Gastroesophageal sphincter (tissue), 4 donors: ENCODE data around the gene SRPK1. TPM values are rescaled to one million over a fixed set of nuclear protein-coding genes. Genes with fewer than 3 reads are reported as not detected.
"Not testable (repeated sequence)": the region's sequence is repeated elsewhere in the genome, so short reads cannot be mapped to it uniquely, and the experiment has no call there.

ENCODE experiments used
- ATAC-seq: fragments of 150-250 bp; one replicate; pipeline ENCODE4 v1.9.1; 2016; ENCODE audit warnings: mild to moderate bottlenecking, moderate library complexity
- H3K27ac ChIP-seq, 4 donors: fragments of 200-600 bp; sonication (generic) in 3 of 4; 1 replicate in 3 of 4; 2 replicates in 1 of 4; pipeline ENCODE4 v1.5.1; 2016 to 2019
- H3K27me3 ChIP-seq: fragments of 200-600 bp; sonication (generic); one replicate; pipeline ENCODE4 v1.5.1; 2019
- H3K36me3 ChIP-seq, 2 donors: fragments of 200-600 bp; sonication (generic); one replicate each; pipeline ENCODE4 v1.5.1; 2019; ENCODE audit warnings: control low read depth in 1 of 2
- H3K4me1 ChIP-seq, 3 donors: fragments of 200-600 bp; sonication (generic); 1 replicate in 2 of 3; 2 replicates in 1 of 3; pipeline ENCODE4 v1.5.1; 2016 to 2019; ENCODE audit warnings: control low read depth in 2 of 3
- H3K4me3 ChIP-seq, 2 donors: fragments of 200-600 bp; sonication (generic); one replicate each; pipeline ENCODE4 v1.5.1; 2019; ENCODE audit warnings: mild to moderate bottlenecking in 1 of 2, moderate library complexity in 1 of 2
- H3K9me3 ChIP-seq, 3 donors: fragments of 200-600 bp; sonication (generic); one replicate each; pipeline ENCODE4 v1.5.1; 2017 to 2019; ENCODE audit warnings: control low read depth in 2 of 3
- CTCF ChIP-seq, 4 experiments: fragments of 200-600 bp in 2 of 4; fragments of 450-650 bp in 2 of 4; sonication (generic) in 1 of 4; IDR thresholded peaks; one replicate each; pipeline ENCODE4 v1.5.1; 2017 to 2019; ENCODE audit warnings: antibody characterized with exemption in 4 of 4, mild to moderate bottlenecking in 2 of 4, moderate library complexity in 2 of 4
- EP300 ChIP-seq: sonication (generic); formaldehyde crosslinking; IDR thresholded peaks from one replicate; pipeline ENCODE4 v1.6.1; 2017; ENCODE audit warnings: antibody characterized with exemption, mild to moderate bottlenecking
- POLR2A ChIP-seq, 2 donors: fragments of 450-650 bp; IDR thresholded peaks; one replicate each; pipeline ENCODE4 v1.6.1; 2017; ENCODE audit warnings: antibody characterized with exemption in 2 of 2, mild to moderate bottlenecking in 2 of 2, moderate library complexity in 1 of 2
- POLR2AphosphoS5 ChIP-seq: sonication (generic); formaldehyde crosslinking; IDR thresholded peaks from one replicate; pipeline ENCODE4 v1.6.1; 2017; ENCODE audit warnings: antibody characterized with exemption
- WGBS, 2 donors: methylation state at CpG; one replicate each; pipeline ENCODE4 v1.1.5; 2018; ENCODE audit warnings: low coverage in 1 of 2; 5-methylcytosine and 5-hydroxymethylcytosine counted together
- total RNA-seq, 4 donors: library from RNA; depleted of rRNA; stranded (reverse); fragments of >200 nt; gene quantifications; one replicate each; pipeline ENCODE4 v1.1.0, GENCODE V29; 2016

SRPK1 gene
- total RNA-seq, 4 donors from 2014 or later, result 32.2 to 45.0 (median 37.4) TPM

GRCh38 chr6:35954333-35954732 lies 33.4 kb upstream of the SRPK1 start:
- Histone ChIP-seq H3K36me3 (no peaks in the 10 kb centered on the region), H3K9me3 (no peaks in the 10 kb centered on the region), H3K27me3 (peaks cover 18% of the 10 kb centered on the region), H3K4me1 (no peaks in the 10 kb centered on the region), H3K27ac (no peak overlapping the region), H3K4me3 (no peak overlapping the region)
- no peak for ATAC-seq
- TF ChIP-seq POLR2A (IDR thresholded peaks at IDR 0.05), result no peak
- WGBS, 2 donors, result 84 to 87% methylated on average over 3 to 4 of the region's 7 CpGs

GRCh38 chr6:35948725-35949124 lies 27.8 kb upstream of the SRPK1 start:
- H3K9me3 ChIP-seq, result no peaks in the 10 kb centered on the region
- no peak for ATAC-seq
- TF ChIP-seq POLR2AphosphoS5 (no peak), EP300 (no peak), CTCF (IDR thresholded peaks at IDR 0.05) (no peak), POLR2A (IDR thresholded peaks at IDR 0.05) (no peak)
- no peaks in the 10 kb centered on the region for H3K4me1 ChIP-seq
- H3K36me3 ChIP-seq, result no peaks in the 10 kb centered on the region
- H3K27me3 ChIP-seq, result peaks cover 7% of the 10 kb centered on the region
- WGBS, 2 donors, result 100% methylated on average over 1 of the region's 1 CpG; no CpG with 5 or more reads in 1 of the 2 donors
- H3K27ac ChIP-seq, result no peak overlapping the region
- no peak overlapping the region for H3K4me3 ChIP-seq

GRCh38 chr6:35945650-35946025 lies 24.7 kb upstream of the SRPK1 start:
- Histone ChIP-seq H3K27ac (no peak overlapping the region), H3K9me3 (no peaks in the 10 kb centered on the region), H3K4me3 (no peak overlapping the region), H3K27me3 (no peaks in the 10 kb centered on the region), H3K36me3 (no peaks in the 10 kb centered on the region), H3K4me1 (no peaks in the 10 kb centered on the region)
- no peak for TF ChIP-seq EP300
- TF ChIP-seq POLR2A (IDR thresholded peaks at IDR 0.05), result no peak
- no peak for TF ChIP-seq CTCF (IDR thresholded peaks at IDR 0.05)
- no peak for TF ChIP-seq POLR2AphosphoS5
- no peak for ATAC-seq
- WGBS, 2 donors, result 53 to 83% methylated on average over 1 of the region's 1 CpG

GRCh38 chr6:35943390-35943789 lies 22.5 kb upstream of the SRPK1 start:
- TF ChIP-seq EP300, result no peak
- no peak for TF ChIP-seq CTCF (IDR thresholded peaks at IDR 0.05)
- no peak for TF ChIP-seq POLR2AphosphoS5
- TF ChIP-seq POLR2A (IDR thresholded peaks at IDR 0.05), result no peak
- no peaks in the 10 kb centered on the region for H3K4me1 ChIP-seq
- H3K9me3 ChIP-seq, result no peaks in the 10 kb centered on the region
- ATAC-seq, result no peak
- H3K36me3 ChIP-seq, result no peaks in the 10 kb centered on the region
- H3K4me3 ChIP-seq, result no peak overlapping the region
- 75 to 100% methylated on average over 1 of the region's 1 CpG for WGBS, 2 donors
- H3K27ac ChIP-seq, result no peak overlapping the region
- peaks cover 6% of the 10 kb centered on the region for H3K27me3 ChIP-seq

- H3K27ac ChIP-seq, result no peak overlapping the region
- H3K4me1 ChIP-seq, result no peaks in the 10 kb centered on the region
- TF ChIP-seq EP300 (no peak), CTCF (IDR thresholded peaks at IDR 0.05) (no peak), POLR2A (IDR thresholded peaks at IDR 0.05) (no peak), POLR2AphosphoS5 (no peak)
Observed at GRCh38 chr6:35942355-35942754, 21.5 kb upstream of the SRPK1 start.

GRCh38 chr6:35941170-35941569 lies 20.3 kb upstream of the SRPK1 start:
- H3K27ac ChIP-seq, H3K4me3 ChIP-seq, H3K4me1 ChIP-seq, ATAC-seq, H3K36me3 ChIP-seq, H3K9me3 ChIP-seq: not testable (repeated sequence)
- WGBS, 2 donors, result 79 to 80% methylated on average over 2 to 6 of the region's 7 CpGs
- H3K27me3 ChIP-seq, result peaks cover 13% of the 10 kb centered on the region

More at GRCh38 chr6:35942355-35942754, 21.5 kb upstream of the SRPK1 start:
- Histone ChIP-seq H3K36me3 (no peaks in the 10 kb centered on the region), H3K9me3 (no peaks in the 10 kb centered on the region), H3K4me3 (no peak overlapping the region), H3K27me3 (peaks cover 13% of the 10 kb centered on the region)
- no peak for ATAC-seq

- H3K27me3 ChIP-seq, result peaks cover 13% of the 10 kb centered on the region
- H3K9me3 ChIP-seq, H3K4me1 ChIP-seq, H3K36me3 ChIP-seq, H3K4me3 ChIP-seq, H3K27ac ChIP-seq, ATAC-seq: not testable (repeated sequence)
- WGBS, 2 donors, result 88 to 91% methylated on average over 2 of the region's 2 CpGs
Observed at GRCh38 chr6:35940014-35940413, 19.1 kb upstream of the SRPK1 start.

GRCh38 chr6:35939259-35939658 lies 18.4 kb upstream of the SRPK1 start:
- H3K4me3 ChIP-seq, H3K4me1 ChIP-seq, H3K36me3 ChIP-seq, ATAC-seq, H3K9me3 ChIP-seq, H3K27ac ChIP-seq: not testable (repeated sequence)
- H3K27me3 ChIP-seq, result peaks cover 13% of the 10 kb centered on the region
- 64 to 87% methylated on average over 4 to 5 of the region's 5 CpGs for WGBS, 2 donors
